Frontal cortex (tissue), 4 donors: ENCODE data around the gene VSIG8. TPM values are rescaled to one million over a fixed set of nuclear protein-coding genes. Genes with fewer than 3 reads are reported as not detected.

ENCODE experiments used
- DNase-seq, 2 donors: peaks; one replicate each; pipeline ENCODE4 v3.0.0; 2012; ENCODE audit warnings: low spot score in 2 of 2
- FAIRE-seq: peaks from 2 replicates; lab custom pipeline; 2012; peaks lifted over from hg19 to GRCh38; lab: Jason Lieb, UNC
- total RNA-seq: library from RNA; depleted of rRNA; stranded (reverse); fragments of >200 nt; gene quantifications from one replicate; pipeline ENCODE4 v1.2.3, GENCODE V29; 2014
- donor health status: control.
- donor health status: control.
- donor health status: control.

VSIG8 gene
- total RNA-seq, 1 donor from 2014 or later = not detected

DNA sequence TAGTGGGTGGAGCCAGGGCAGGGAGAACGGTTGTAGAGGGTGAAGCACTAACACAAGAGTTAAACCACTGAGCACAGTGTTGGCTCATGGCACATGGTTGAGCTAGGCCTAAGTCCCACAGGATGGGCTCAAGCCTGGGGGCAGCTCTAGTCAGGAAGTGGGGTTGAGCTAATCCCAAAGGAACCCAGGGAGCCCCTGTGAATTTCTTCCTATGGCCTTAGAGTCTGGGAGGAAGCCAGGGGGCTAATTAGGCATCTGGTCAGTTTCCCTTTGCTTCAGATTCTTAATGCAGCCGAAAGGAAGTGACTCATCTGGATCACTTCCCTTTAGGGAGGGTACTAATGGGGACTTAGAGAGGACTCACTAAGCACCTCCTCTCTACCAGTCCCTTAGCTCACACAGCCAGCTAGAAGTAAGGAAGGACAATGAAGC, 27.4 kb upstream of the VSIG8 start:
- FAIRE-seq (no peak), DNase-seq (peak in 1 of 2 donors; percentile 56)

DNA sequence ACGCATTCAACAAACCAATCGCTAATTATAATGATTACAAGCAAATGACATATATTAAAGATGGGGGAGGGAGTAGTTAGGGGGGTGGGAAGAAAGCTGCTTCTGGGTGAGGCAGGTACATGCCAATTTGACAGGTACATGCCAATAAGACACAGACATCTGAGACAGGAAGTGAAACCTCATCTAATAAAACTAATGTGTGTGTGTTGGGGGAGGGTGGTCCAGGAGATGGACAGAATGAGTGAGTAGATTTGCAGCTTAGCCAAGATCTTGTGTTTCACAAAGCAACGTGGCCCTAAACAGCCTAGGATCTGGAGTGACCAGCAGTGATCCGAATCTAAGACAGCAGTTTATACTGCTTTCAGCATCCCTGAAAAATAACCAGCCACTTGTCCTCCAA, 26.7 kb upstream of the VSIG8 start:
- DNase-seq (no peak), FAIRE-seq (no peak)

DNA sequence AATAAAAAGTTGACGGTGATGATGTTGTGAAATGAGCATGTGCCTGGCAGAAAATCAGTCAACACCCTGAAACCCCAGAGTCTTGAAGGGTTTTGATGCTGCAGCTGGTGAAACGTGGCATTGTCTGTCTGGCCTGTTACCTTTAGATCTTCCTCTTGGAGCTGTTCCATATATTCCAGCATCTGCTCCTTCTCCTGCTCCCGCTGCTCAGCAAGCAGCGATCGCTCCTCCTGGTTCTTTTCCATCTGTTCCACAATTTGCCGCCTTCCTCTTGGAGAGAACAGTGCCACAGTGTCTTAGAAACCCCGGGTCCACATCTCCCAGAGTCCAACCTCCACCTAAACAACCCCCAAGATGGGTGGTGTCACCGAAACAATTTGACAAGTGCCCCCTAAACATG, 21.8 kb upstream of the VSIG8 start:
- no peak for DNase-seq
- no peak for FAIRE-seq

DNA sequence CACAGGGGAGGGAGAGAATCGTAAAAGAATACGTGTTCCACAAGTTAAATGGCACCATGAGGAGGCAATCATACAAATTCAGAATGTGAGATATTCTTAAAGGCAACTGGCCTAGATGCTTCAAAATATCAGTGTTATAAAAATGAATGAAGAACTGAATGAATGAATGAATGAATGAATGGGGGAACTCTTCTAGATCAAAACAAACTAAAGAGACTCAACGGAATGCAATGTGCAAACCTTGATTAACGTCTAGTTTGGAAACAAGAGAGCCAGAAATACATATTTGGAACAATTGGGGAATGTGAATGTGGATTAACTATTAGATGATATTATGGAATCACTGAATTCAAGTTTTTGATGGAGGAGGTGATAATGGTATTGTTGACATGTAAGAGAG, 20.7 kb upstream of the VSIG8 start:
- no peak for FAIRE-seq
- no peak for DNase-seq

DNA sequence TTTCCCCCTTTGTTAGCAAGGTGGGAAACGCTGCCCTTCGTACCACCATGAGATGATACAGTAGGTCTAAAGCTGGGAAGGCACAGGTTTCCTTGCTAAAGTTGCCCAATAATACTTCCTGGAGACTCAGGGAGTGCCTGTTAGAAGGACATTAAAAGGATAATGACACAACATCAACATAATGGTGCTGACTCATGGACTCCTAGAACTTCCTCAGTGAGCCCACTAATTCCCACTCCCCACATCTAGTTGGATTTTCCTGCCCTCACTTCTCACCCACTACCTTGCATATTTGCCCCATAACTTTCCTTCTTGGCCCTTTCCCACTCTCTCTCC, 20.0 kb upstream of the VSIG8 start:
- DNase-seq (no peak), FAIRE-seq (no peak)

DNA sequence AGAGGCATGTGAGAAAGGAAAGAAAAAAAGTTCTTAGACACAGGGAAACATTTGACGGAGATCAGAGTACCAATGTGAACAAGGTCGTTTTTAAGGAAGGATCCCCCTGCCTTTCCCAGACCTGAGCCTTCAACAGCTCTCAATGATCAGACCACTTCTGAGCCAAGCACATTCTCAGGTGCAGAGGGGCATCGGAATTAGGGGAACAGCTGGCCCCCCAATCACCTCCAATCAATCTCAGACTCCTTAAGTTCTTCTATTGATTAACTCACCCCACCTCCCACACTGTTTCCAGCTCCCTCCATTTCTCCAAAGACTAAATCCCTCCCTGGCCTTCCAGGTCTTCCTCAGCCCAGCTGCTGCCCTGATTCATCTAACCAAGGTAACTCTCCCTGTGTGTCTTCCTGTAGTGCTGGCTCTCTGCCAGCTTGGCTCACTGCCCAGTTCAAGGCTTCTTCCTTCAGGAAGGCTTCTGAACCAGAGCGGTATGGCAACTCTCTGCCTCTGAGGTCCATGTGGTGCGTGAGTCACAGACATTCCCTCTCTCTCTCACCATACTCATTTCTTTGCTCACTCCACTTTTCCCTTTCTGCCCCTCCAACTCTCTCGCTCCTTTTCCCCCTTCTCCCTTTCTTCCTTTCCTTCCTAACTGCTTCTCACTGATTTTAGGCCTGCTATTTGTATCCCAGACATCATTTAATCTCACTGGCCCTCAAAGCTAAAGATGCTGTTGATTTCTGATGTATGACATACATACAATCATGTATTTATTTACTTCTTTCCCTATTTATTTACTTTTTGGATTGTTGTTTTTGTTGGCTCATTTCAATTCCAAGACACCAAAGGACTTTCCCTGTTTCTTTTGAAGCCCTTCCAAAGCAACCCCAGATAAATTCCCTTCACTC, 19.4 kb upstream of the VSIG8 start:
- DNase-seq = no peak
- FAIRE-seq = no peak

DNA sequence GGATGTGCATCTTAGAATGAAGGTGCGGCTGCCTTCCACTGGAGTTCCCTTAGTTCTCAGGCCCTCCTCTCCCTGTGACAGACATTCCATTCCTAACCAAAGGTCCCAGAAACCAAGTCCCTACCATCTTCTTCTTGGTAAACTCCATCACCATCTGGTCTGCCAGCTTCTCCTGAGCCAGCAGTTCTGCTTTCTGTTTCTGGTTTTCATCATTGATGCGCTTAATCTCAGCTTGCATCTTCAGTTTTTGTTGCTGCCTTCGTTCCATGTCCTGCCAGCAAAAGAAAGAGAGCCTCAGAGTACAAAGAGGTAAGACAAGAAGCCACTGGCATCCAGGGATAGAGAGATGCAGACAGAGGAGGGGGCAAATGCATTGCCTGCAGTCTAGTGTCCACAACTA, 18.0 kb upstream of the VSIG8 start:
- FAIRE-seq = no peak

DNA sequence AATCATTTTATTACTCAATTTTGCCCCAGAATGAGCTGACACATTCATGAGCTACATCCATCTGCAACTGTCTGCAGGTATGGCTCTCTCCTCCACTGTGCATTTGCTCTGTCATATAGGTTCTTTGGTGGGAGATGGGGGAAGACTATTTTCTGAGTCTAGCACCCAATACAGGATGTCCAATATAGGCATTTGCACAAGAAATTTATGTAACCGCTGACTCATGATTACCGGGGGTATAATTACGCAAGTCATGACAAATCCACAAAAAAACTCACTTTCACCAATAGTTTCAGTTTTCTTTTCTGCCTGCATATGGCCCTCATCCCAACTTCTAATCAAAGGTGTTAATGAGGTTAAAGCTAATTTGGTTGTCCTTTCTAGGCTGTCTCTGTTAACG, 17.5 kb upstream of the VSIG8 start:
- FAIRE-seq = no peak
- DNase-seq = no peak

More for the DNA sequence above, 18.0 kb upstream of the VSIG8 start:
- no peak for DNase-seq

DNA sequence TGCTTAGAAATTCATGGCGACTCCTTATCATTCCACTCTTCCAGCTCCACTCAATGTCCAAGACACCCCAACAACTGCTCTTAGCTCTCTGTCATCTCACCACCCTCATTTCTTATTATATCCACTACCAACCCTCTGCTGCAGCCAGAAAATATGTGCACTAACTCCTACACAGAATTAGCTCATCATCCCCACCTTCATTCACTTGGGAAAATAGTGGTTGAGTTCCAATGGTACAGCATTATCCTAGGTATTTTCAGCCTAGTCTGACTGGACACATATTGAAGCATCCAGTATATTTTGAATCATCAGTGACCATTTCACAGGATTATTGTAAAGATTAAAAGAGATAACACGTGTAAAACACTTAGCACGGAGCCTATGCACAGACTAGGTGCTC, 16.7 kb upstream of the VSIG8 start:
- no peak for FAIRE-seq
- DNase-seq = no peak

DNA sequence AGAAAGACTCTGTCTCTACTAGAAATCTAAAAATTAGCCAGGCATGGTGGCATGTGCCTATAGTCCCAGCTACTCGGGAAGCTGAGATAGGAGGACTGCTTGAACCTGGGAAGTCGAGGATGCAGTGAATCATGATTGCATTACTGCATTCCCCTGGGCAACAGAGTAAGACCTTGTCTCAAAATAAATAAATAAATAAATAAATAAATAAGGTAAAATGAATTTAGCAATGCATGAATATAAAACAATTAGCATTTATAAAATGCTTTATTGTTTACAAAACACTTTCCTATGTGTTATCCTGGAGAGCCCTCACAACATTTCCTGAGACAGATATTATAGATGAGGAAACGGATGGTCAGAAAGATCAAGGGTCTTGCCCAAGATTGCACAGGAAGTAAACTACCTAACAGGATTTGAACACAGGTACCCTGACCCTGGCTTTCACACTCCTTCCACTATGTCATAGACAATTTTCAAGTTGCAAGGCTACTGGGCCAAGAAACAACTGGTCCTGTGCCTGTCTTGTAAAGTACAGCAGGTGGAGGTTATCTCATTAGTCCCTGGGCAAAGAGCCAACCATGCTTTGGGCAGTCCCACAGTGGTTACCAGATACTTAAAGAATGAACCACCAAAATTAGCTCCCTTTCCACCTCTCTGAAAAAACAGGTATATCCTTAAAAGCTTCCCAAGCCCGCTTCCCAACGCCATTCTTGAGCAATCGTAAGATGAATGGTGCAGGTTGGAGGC, 15.4 kb upstream of the VSIG8 start:
- no peak for FAIRE-seq
- no peak for DNase-seq

DNA sequence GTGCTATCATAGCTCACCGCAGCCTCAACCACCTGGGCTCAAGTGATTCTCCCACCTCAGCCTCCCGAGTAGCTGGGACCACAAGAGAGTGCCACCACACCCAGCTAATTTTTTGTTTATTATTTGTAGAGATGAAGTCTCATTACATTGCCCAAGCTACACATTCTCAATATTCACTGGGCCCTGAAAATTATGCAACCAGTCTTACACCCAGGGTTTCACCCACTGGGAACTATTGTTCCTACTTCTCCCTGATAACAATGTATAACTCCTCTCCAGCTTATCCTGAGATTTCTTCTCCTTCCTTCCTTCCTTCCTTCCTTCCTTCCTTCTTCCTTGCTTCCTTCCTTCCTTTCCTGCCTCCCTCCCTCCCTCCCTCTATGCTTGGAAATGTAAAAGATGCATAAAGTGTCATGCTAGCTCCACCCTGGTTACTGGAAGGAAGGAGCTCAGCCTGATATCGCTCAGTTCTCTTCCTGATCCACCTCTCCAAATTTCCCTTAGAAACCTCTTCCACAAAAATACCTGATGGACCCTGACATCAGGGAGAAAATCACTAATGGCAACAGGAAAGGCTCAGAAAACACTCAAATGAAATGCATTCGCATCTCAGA, 11.2 kb upstream of the VSIG8 start:
- FAIRE-seq = no peak
- DNase-seq = no peak

DNA sequence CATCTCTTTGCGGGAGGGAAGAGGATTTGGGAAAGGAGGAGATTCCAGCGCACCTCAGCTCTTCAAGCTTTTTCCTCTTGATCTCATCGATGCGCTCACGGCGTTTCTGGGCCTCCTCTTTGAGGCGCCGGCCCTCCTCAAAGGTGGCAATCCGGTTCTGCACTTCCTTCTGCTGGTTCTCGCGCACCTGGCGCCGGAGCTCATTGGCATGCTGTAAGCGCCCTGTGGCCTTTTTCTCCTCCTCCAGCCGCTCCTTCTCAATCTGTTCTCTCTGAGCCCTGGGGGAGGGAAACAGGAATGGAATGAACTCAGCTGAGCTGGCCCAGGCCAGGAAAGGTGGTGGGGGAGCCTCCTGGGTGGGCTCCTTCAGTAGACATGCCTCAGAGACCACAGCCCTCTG, 10.4 kb upstream of the VSIG8 start:
- DNase-seq (no peak), FAIRE-seq (no peak)

DNA sequence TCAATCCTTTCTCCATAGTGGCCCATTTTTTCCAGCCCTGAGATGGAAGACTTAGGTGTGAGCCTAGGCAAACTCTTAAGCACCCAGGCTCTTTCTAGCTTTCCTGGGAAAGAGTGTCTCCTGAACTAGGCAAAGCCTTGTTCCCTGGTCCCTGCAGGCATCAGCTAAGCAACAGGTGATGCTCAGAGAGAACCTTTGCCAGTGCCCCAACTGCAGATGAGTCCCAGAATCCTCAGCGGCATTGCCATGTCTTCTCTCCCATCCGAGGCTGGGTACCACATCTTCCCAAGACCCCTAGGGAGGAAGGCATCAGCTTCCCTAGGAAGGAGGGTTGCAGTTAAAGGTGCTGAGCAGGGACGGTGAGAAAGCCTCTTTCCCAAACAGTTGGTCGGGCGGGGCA, 8.2 kb upstream of the VSIG8 start:
- DNase-seq (no peak), FAIRE-seq (no peak)

DNA sequence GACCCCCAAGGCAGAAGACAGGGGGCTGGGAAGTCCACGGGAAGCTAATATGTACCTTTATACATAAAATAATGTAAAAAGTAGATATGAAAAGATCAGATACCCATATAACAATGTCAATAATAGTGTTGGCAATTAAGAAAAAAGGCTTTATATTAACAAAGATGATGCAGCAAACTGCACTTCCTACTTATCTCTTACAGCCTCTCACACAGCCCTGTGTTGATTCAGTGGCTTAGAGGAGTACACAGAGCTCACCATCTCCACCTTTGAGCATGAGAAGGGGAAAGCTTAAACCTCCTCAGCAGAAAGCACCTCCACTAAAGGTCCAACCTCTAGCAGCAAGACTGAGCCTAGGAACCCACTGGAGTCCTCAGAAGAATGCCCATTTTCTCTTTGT, 7.2 kb upstream of the VSIG8 start:
- FAIRE-seq (no peak), DNase-seq (no peak)

DNA sequence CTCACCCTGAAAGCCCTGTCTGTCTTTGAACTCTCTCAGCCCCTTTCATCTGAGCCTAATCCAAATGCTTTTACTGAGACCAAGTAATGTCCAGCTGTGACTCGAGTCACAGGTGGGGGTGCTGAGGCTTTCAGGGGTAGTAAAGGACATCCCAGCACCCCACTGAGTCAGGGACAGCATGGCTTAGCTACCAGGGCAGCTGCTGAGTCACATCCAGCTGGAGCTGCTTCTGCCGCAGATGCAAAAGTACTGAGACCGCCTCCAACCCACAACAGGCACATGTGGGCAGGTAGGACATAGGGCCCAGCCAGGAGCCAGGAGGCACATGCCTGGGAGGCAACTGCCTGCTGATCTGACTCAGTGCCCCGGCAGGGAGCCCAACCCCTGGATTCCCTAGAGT, 6.7 kb upstream of the VSIG8 start:
- FAIRE-seq (no peak), DNase-seq (no peak)

DNA sequence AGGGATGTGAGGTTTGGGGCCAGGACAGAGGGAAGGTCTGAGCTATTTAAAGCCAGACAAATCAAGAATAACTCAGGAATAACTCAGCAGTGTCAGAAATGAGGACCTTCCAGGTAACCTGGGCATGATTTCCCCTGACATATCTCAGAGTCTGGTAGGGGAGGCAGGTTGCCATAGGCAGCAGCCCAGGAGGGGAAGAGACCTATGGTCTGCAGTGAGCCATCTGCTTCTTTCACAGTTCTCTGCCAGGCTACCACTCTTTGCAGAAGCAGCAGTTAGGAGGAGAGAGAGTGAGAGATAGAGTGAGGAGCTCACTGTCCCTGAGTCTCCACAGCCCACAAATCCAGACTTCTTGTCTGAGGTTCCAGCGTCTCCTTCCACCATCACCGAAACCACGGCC, 6.3 kb upstream of the VSIG8 start:
- no peak for DNase-seq
- FAIRE-seq = no peak

DNA sequence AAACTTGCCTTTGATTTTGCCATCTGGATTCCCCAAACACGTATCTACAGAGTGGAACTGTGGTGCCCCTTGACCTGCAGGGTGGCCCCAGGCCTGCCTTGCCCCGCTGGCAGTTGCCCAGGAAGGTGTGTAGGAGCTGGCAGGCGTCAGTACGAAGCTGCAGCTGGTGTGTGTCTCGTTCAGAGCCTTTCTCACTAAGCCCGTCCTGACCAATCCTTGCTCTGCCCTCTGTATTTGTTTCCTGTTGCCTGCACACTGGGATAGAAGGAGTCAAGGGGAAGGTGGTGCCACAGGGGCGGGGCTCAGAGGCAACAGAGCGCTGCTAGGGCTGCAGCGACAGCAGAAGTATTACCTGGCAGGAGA, 5.2 kb upstream of the VSIG8 start:
- no peak for DNase-seq
- FAIRE-seq = no peak

DNA sequence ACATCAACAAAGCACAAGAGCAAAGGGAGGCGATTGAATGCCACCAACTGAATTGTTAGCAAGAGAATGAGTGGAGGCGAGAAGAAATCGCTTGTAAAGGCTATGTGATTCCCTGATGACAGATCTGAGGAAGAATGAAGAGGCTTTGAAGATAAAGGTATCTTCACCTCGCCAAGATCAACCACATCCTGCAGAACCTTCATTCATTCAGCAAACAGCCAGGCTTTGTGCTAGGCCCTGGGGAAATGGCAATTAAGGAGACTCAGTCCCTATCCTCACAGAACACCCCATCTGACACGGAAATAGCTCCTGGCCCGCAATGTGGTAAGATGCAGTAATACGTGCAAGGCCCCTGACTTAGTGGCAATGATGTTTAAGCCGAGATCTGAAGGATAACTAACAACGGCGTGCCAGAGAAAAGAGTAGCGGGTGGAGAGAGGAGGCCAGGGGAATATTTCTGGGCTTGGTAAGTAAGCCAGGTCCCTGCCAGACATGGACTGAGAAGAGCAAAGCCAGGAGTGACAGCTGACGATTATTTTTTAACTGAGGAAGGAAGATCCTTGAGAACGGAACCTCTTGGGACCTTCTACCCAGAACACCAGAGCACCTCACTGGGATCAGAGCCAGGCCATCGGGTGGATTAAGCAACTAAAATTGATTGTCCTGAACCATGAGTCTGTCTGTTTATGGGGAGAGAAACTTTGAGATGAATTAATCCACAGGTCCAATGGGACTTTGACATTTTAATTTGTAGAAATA, 4.6 kb upstream of the VSIG8 start:
- FAIRE-seq (no peak), DNase-seq (no peak)

DNA sequence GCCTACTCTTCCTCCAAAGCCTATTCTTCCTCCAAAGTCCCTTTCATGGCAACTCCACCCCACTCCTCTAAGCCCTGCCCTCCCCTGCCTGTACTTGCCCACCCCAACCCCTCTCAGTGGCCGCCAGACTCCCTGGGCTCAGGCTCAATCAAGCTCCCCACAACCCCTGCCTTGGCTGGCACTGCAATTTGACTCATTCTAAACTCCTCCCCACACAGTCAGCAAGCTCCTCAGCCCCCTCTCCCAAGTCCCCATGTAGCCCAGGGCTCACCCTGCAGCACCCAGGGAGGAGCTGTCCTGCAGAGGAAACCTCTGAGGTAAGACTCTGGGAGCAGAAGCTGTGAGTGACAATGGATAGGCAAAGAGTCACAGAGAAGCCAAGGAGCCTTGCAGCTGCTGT, 3.6 kb upstream of the VSIG8 start:
- DNase-seq (no peak), FAIRE-seq (no peak)

DNA sequence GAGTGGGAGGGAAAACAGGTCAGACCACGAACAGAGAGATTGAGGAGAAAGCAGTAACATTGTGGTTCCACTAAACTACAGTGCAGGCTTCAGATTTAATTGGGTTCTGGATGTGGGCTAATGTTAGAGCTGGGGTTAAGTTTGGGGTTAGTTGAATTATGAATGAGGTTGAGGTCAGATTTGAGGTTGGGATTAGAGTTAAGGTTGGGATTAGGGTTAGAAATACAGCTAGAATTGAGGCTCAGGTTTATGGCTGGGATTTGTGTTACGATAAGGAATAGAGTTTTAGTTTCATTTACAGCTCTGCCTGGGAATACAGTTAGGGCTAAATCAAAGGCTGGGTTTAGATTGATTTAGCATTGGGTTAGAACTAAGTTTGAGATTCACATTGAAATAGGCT, 1.8 kb upstream of the VSIG8 start:
- DNase-seq (no peak), FAIRE-seq (no peak)
